PC-3 (cell line): Measurements from ENCODE around the gene DDO. TPM values are rescaled to one million over a fixed set of nuclear protein-coding genes. Genes with fewer than 3 reads are reported as not detected.

Experiments
- ATAC-seq: fragments of 200-7000 bp; cut with Tn5 transposase; 2 replicates; pipeline ENCODE4 v1.9.1; 2020; ENCODE audit warnings: mild to moderate bottlenecking, moderate library complexity
- BruUV-seq: library from RNA; stranded (reverse); fragments of 400-500 nt; replicated peaks from 2 replicates; lab custom pipeline; 2021; lab: Mats Ljungman, UMichigan
- CTCF ChIA-PET: fragments of 300-600 bp; sonication (Branson Sonifier 250); formaldehyde crosslinking; loops from one replicate; lab custom pipeline; 2022; ENCODE audit warnings: antibody characterized with exemption; lab: Charles Lee
- POLR2A ChIA-PET: fragments of 300-600 bp; sonication (Branson Sonifier 250); formaldehyde crosslinking; loops from one replicate; lab custom pipeline; 2022; ENCODE audit warnings: antibody characterized with exemption; ENCODE audit not compliant: unreplicated experiment; lab: Charles Lee
- DNase-seq: peaks from one replicate; pipeline ENCODE4 v3.0.0-alpha.2; 2015
- H2AFZ ChIP-seq: fragments of 300-600 bp; sonication (generic); 2 replicates; pipeline ENCODE4 v1.6.0; 2016; ENCODE audit warnings: antibody characterized with exemption, low read length
- H3F3A ChIP-seq: fragments of 300-600 bp; sonication (generic); one replicate; pipeline ENCODE4 v1.6.0; 2017; ENCODE audit warnings: antibody characterized with exemption, low read length, control low read depth, mild to moderate bottlenecking; ENCODE audit not compliant: unreplicated experiment
- H3K27ac ChIP-seq: fragments of 300-600 bp; sonication (generic); 2 replicates; pipeline ENCODE4 v1.5.1; 2016; ENCODE audit warnings: mild to moderate bottlenecking, low read length
- H3K27me3 ChIP-seq: fragments of 300-600 bp; sonication (generic); 2 replicates; pipeline ENCODE4 v1.6.1; 2016; ENCODE audit warnings: low read length, mixed read lengths
- H3K36me3 ChIP-seq: fragments of 300-600 bp; sonication (generic); 2 replicates; pipeline ENCODE4 v1.6.1; 2016; ENCODE audit warnings: low read depth, mixed run types, low read length, mixed read lengths
- H3K4me1 ChIP-seq: fragments of 300-600 bp; sonication (generic); 2 replicates; pipeline ENCODE4 v1.5.1; 2016; ENCODE audit warnings: low read length; ENCODE audit not compliant: insufficient read depth
- H3K4me2 ChIP-seq: fragments of 300-600 bp; sonication (generic); 2 replicates; pipeline ENCODE4 v1.6.0; 2016; ENCODE audit warnings: low read length
- H3K4me3 ChIP-seq: fragments of 300-600 bp; sonication (generic); 2 replicates; pipeline ENCODE4 v1.5.1; 2016; ENCODE audit warnings: mild to moderate bottlenecking, low read length, mixed read lengths
- H3K79me2 ChIP-seq: fragments of 300-600 bp; sonication (generic); 2 replicates; pipeline ENCODE4 v1.6.1; 2017; ENCODE audit warnings: low read length, mixed read lengths
- H3K9ac ChIP-seq: fragments of 300-600 bp; sonication (generic); 2 replicates; pipeline ENCODE4 v1.6.0; 2016; ENCODE audit warnings: mild to moderate bottlenecking, low read length
- H3K9me2 ChIP-seq: fragments of 300-600 bp; sonication (generic); replicated peaks from 2 replicates; pipeline ENCODE4 v1.6.1; 2016; ENCODE audit warnings: mixed run types, low read length, mixed read lengths
- H3K9me3 ChIP-seq: fragments of 300-600 bp; sonication (generic); 2 replicates; pipeline ENCODE4 v1.6.1; 2016; ENCODE audit warnings: low read length, mixed read lengths
- H4K20me1 ChIP-seq: fragments of 300-600 bp; sonication (generic); 2 replicates; pipeline ENCODE4 v1.6.1; 2016; ENCODE audit warnings: low read length, mixed read lengths
- EZH2 ChIP-seq: fragments of 300-600 bp; sonication (generic); IDR thresholded peaks from one replicate; pipeline ENCODE4 v1.6.1; 2017; ENCODE audit warnings: antibody characterized with exemption, mild to moderate bottlenecking, low read length; ENCODE audit not compliant: unreplicated experiment
- EZH2phosphoT487 ChIP-seq: fragments of 300-600 bp; sonication (generic); IDR thresholded peaks from 2 replicates; pipeline ENCODE4 v1.6.1; 2018; ENCODE audit warnings: mild to moderate bottlenecking, antibody characterized with exemption, low read length, borderline replicate concordance
- intact Hi-C: fragments of 100-400 bp; cut with micrococcal nuclease; formaldehyde crosslinking; loops from 2 replicates; pipeline ENCODE4 v1.9.0; 2023
- total RNA-seq: library from RNA; depleted of rRNA; stranded (reverse); fragments of >200 nt; gene quantifications from 2 replicates; pipeline ENCODE4 v1.2.3, GENCODE V29; 2014
- TF ChIP-seq, protein P1 (sequence below): fragments of 300-600 bp; sonication (generic); conservative IDR thresholded peaks from 2 replicates; pipeline ENCODE4 v1.5.1; 2017; ENCODE audit warnings: antibody characterized with exemption, low read depth, mild to moderate bottlenecking, low read length

Gene DDO
- total RNA-seq, 1 experiment from 2014 or later: not detected

DNA sequence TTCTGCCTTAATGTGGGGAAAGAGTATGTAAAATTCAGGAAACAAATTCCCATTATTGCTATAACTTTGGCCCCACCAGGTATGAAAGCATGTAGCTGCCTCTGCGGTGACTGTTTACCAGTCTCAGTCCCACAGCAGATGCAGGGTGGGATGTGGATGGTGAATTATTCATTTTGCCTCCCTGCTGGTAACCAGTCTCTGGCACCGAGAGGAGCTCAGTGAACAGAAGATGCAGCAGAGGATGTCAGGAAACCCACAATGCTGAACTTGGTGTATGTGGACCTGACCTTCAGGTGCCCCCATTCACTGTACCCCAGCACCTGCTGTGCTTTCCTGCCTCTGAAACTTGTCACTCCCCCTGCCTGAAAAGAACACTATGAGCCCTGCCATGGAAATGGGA lies 48.4 kb downstream of the DDO start:
- no peak for DNase-seq
- Histone ChIP-seq H3K9me2 (no peaks in the 10 kb centered on the region), H2AFZ (no peak overlapping the region), H3K79me2 (no peaks in the 10 kb centered on the region), H3K27ac (no peak overlapping the region), H3K9ac (no peak overlapping the region), H3K4me1 (no peaks in the 10 kb centered on the region), H3K36me3 (no peaks in the 10 kb centered on the region), H3K9me3 (no peaks in the 10 kb centered on the region), H3K4me3 (no peak overlapping the region), H3F3A (no peaks in the 10 kb centered on the region), H3K4me2 (no peak overlapping the region), H3K27me3 (peaks cover 89% of the 10 kb centered on the region), H4K20me1 (no peaks in the 10 kb centered on the region)
- ChIA-PET CTCF (no interaction called here), POLR2A (no interaction called here)
- TF ChIP-seq EZH2 (no peak), EZH2phosphoT487 (no peak)
- TF ChIP-seq, protein P1, sequence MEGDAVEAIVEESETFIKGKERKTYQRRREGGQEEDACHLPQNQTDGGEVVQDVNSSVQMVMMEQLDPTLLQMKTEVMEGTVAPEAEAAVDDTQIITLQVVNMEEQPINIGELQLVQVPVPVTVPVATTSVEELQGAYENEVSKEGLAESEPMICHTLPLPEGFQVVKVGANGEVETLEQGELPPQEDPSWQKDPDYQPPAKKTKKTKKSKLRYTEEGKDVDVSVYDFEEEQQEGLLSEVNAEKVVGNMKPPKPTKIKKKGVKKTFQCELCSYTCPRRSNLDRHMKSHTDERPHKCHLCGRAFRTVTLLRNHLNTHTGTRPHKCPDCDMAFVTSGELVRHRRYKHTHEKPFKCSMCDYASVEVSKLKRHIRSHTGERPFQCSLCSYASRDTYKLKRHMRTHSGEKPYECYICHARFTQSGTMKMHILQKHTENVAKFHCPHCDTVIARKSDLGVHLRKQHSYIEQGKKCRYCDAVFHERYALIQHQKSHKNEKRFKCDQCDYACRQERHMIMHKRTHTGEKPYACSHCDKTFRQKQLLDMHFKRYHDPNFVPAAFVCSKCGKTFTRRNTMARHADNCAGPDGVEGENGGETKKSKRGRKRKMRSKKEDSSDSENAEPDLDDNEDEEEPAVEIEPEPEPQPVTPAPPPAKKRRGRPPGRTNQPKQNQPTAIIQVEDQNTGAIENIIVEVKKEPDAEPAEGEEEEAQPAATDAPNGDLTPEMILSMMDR: no peak
- ATAC-seq: no peak
- intact Hi-C loops: no loop called here
- no TSS peak for BruUV-seq

DNA sequence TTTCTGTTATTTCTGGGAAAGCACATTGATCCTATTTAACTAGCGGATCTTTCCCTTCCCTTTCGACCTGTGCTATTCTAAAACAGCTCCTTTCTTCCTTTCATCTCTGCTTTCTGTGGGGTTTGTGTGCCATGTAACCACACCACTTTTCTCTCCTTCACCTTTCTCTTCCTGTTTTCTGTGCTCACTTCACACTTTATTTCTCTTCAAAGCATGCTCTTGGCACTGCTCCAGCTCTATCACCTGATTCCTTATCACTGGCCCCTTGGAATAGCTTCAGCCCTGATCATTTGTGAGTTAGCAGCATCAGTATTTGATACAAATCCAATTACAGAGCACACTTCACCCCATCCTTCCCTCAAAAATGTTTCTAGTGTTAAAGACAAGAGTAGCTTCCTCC lies 49.1 kb downstream of the DDO start:
- H3K79me2 ChIP-seq: no peaks in the 10 kb centered on the region
- H3K9me3 ChIP-seq: no peaks in the 10 kb centered on the region
- CTCF ChIA-PET: no interaction called here
- no peaks in the 10 kb centered on the region for H3F3A ChIP-seq
- H2AFZ ChIP-seq: no peak overlapping the region
- H3K27ac ChIP-seq: no peak overlapping the region
- no peaks in the 10 kb centered on the region for H3K9me2 ChIP-seq
- no peak overlapping the region for H3K9ac ChIP-seq
- H3K4me2 ChIP-seq: no peak overlapping the region
- no peaks in the 10 kb centered on the region for H3K4me1 ChIP-seq
- ATAC-seq (no peak), DNase-seq (no peak)
- no peaks in the 10 kb centered on the region for H4K20me1 ChIP-seq
- H3K4me3 ChIP-seq: no peak overlapping the region
- no TSS peak for BruUV-seq
- TF ChIP-seq EZH2phosphoT487: no peak
- TF ChIP-seq EZH2: no peak
- TF ChIP-seq, protein P1: no peak
- no peaks in the 10 kb centered on the region for H3K36me3 ChIP-seq
- POLR2A ChIA-PET: interaction anchor here (0.5 kb wide), 1 partner anchor 25 kb away, joined by 3 read pairs; no protein-coding TSS in a partner anchor
- H3K27me3 ChIP-seq: peaks cover 91% of the 10 kb centered on the region
- intact Hi-C loops: no loop called here

DNA sequence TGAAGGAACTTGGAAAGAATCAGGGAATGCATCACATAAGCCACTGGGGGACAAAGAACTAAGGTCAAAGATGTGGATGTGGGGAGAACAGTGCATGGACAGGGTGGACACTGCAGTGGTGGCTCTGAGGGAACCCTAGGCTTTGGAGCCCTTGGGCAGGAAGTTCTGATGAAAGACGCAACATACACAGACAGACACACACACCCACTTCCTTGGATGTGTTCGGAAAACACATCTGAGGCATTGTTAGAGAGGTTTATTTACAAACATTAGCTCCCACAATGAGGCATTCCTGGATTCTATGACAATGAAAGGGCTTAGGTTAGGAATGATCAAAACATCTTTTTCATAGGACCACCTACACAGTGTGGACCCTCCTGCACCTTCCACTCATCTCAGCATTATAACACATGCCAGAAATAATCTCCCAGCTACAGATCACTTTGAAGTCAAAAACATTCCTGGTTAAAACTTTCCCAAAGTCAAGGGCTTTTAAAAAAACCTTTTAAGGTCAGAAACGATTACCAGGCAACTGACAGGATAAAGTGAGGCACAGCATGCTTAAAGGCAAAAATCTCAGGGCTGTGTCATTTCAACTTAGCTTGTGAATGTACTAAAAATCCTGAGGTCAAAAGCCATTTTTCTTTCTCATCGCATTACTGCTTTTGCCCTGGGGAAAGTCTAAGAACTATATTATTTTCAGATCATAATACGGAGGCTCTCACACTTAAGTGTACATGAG lies 50.8 kb downstream of the DDO start:
- Histone ChIP-seq H3K79me2 (no peaks in the 10 kb centered on the region), H3K4me2 (no peak overlapping the region), H3K27ac (no peak overlapping the region), H3K9me3 (no peaks in the 10 kb centered on the region), H4K20me1 (no peaks in the 10 kb centered on the region), H3K9ac (no peak overlapping the region), H3K9me2 (no peaks in the 10 kb centered on the region), H3K4me3 (no peak overlapping the region), H3K36me3 (no peaks in the 10 kb centered on the region), H2AFZ (no peak overlapping the region), H3F3A (no peaks in the 10 kb centered on the region), H3K27me3 (peaks cover 91% of the 10 kb centered on the region), H3K4me1 (no peaks in the 10 kb centered on the region)
- CTCF ChIA-PET: no interaction called here
- ATAC-seq (no peak), DNase-seq (no peak)
- TF ChIP-seq, protein P1: no peak
- no peak for TF ChIP-seq EZH2
- TF ChIP-seq EZH2phosphoT487: no peak
- POLR2A ChIA-PET: no interaction called here
- intact Hi-C loops: no loop called here
- no TSS peak for BruUV-seq
